HPDE6-E6E7 (cell line): ENCODE results near the gene NCAM1.
A peak's percentile ranks its signal among the peaks of the same experiment; 100 is the strongest.
"Not testable (repeated sequence)": the region's sequence is repeated elsewhere in the genome, so short reads cannot be mapped to it uniquely, and the experiment has no call there.

Experiments used
- DNase-seq: peaks from one replicate; pipeline ENCODE4 v3.0.0; 2011; ENCODE audit warnings: missing footprints; ENCODE audit errors: extremely low spot score

The NCAM1 gene

DNA sequence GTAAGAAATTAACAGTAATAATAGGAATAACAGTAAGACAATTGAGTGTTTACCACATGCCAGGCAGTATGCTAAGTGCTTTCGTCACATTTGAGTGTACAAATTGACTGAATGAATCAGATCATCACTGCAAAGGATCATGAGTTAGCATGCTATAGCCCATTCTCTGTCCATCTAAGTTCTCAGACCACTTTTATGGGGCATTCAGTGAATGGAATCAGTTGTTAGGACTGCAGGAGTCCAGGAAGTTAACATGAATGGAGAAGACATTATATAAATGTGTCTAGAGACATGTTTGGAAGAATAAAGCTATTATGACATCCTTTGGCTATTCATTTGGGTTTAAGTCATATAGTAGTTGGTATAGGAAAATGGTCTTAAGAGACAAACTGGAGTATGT is 59.9 kb downstream of the NCAM1 start:
- DNase-seq, result no peak

DNA sequence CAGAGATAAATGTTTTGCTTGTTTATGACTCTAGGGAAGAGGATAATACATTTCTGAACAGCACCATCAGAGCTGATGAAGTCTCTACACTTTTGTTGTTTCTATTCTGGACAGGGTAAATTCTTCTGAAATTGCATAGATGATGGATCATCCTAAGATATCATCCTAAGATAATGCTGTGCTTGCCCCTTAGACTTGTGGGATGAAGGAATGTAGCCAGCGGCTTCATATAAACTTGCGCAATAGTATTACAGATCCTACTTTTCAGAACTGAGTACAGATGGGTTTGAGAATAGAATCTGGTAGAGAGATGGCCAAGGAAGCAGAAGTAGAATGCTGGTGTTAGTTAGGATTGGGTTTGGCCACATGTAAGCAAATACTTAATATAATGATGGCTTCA is 61.0 kb downstream of the NCAM1 start:
- DNase-seq, result no peak

DNA sequence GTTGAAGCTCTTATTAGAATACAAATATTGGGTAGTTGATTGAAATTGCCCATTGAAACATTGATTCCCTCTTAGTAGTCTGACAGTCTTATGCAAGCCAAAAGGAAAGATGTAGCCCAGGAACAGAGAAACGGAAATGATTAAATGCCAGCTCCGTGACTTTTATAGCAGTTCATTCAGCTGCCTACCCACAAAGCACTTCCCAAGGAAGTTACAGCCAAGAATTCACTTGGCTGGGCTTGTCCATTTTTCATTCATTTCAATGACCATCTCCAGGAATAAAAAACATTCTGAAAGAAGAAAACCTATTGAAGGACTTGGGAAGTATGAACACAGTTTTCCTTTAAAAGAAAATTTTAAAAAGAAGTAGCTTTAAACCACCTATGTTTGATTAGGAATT is 62.0 kb downstream of the NCAM1 start:
- DNase-seq, result no peak

DNA sequence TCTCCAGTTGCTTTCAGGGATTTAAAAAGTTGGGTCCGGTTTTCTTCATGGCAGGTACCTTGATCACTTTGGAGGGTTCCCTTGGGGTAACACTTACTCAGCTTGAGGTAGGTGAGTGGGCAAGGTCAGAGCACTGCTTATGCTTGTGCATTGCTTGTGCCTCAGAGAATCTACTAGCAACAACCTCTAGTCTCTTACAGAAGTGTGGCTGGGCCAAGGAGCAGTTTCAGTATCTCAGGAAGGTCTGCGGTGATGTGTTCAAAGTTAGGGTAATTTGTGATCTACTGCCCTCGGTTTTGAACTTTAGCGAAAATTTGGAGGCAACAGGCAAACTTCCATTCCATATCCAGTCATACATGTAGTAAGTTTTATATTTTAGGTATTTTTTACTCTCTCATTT is 62.8 kb downstream of the NCAM1 start:
- DNase-seq, result no peak

DNA sequence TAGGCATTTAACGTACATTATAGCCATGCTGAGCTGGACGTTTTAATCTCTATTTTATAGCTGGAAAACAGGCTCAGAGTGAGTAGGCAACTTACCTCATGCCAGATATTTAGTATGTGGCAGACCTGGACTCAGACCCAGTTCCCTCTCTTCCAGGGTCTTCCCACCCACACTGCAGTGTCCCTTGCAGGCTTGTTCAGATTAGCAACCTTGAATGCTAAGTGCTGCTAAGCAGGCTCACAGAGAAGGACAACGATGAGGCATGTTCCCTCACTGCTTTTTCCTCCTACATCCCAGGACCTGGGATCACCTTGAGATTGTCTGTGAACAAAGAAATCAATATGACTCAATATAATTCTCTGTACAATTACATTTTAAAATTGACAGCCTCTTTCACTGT is 65.6 kb downstream of the NCAM1 start:
- no peak for DNase-seq

DNA sequence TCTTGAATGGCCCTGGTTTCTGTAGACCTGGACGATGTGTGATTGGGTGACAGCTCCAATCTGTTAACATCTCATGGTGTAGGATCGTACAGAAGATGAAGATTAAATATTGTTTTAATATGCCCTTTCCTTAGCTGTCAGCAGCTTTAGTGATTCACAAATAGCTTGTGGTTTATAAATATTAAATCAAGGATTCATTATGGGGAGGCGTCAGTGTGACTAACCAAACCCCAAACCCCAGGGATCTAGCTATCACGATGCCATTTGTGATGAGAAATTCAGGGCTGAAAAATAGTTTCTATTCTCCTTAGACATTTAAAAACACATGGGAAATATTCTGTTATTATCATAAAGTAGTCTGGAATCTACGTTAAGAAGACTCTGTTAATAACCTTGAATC is 73.4 kb downstream of the NCAM1 start:
- no peak for DNase-seq

DNA sequence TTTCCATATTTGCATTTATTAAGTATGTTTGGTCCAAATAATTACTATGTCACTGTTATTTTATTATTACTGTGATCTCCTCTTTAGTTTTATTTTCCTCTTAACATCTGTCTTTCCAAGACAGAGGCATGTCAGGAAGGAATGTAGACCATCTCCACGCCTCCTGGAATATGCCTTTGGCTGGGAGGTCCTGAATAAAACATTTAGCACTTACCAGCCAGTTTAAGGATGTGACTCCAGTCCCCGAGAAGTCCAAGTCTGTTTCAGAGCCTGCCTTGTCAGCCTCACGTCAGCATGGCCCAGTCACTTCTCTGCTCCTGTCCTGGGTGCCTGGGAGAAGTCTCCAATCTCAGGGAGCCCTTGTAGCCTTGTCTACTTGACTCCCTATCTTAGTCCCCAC is 74.5 kb downstream of the NCAM1 start:
- no peak for DNase-seq

DNA sequence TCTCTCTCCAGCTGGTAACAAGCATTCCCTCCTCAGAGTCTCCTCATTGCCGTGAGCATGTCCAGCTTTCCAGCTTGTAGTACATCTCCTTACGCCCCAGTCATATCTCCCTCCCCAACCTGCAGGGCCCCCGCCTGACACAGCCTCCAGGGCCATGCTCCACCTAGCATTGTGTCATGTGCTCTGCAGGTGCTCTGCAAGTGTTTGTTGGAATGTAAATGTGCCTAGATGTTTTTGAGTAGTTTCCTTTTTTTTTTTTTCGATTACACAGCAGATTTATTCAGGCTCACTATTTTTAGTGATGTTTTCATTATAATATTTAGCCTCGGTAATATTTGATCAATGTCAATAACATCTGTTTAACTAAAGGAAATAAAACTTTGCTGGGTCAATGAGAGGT is 82.5 kb downstream of the NCAM1 start:
- no peak for DNase-seq

DNA sequence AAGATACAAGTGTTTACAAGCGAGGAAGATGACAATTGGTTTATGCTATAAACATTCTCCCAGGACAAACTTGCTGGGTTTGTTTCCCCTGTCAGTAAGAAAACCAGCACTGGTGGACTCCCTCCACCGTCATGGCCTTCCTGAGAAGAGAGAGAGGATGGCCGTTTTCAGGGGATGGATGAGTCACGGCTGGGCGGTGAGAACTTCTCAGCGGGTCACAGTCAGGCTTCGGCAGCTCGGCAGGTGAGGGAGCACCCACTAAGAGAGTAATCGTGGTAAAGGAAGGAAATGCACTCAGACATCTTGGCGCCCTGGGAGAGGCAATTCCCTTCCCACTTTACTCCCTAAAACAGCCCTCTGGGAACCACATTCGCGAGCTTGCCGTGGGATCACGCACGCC is 83.9 kb downstream of the NCAM1 start:
- DNase-seq, result no peak

DNA sequence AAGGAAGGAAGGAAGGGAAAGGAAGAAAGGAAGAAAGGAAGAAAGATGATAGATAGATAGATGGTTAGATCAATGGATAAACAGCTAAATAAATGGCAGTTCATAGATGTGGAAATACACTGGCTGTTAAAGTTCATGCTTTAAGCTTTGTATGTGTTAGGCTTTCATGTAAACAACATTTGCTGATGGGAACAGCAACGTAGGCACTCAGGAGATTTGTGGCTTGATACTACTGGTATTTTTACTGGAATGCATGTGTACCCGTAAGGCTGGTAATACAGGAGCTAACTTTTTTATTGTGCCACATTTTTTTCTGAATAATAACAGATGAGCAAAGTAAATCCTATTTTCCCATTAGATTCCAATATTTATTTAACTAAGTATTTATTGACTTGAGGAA is 85.6 kb downstream of the NCAM1 start:
- no peak for DNase-seq

DNA sequence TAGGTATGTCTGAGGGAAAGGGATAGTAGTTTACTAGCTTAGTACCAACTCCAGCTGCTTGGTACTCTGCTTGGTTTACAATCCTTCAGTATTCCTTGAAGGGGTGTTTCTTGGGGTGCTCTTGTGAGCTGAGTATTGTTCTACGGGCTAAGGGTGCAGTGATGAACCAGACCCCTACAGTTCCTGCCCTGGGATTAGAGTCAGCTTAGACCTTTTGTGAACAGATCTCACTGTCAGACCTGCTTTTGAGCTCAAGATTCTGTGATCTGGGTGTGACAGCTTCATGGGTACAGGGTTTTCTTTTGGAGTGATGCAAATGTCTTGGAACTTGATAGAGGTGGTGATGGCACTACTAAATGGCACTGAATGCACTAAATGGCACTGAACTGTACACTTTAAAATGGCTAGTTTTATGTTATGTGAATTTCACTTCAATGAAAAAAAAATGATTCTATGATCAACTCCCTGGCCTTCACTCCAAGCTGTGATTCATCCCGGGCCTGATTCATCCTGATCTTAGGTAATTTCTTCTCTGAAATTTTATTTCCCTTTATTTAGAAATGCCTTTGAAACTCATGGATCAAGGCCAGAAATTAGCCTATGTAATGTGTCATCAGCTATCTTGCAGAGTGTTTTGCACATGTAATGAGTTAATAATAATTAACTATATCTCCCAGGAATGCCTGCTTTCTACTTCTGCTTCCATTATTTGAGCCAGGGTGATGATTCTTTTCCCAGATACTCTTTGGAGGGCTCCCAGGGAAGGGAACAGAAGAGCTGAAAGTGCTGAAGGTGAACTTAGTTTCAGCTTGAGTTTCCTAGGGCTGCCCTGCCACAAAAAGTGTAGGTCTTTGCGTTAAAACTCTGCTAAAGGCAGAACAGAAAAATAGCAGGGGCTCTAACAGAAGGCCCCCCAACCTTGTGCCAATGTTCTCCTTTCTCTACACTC is 87.9 kb downstream of the NCAM1 start:
- DNase-seq, result peak; percentile 11

DNA sequence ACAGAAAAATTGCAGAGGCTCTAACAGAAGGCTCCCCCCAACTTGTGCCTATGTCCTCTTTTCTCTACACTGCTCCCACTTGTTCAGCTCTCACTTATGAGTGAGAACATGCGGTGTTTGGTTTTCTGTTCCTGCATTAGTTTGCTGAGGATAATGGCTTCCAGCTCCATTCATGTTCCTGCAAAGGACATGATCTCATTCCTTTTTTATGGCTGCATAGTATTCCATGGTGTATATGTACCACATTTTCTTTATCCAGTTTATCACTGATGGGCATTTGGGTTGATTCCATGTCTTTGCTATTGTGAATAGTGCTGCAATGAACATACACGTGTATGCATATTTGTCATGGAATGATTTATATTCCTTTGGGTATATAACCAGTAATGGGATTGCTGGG is 91.8 kb downstream of the NCAM1 start:
- not testable (repeated sequence) for DNase-seq

DNA sequence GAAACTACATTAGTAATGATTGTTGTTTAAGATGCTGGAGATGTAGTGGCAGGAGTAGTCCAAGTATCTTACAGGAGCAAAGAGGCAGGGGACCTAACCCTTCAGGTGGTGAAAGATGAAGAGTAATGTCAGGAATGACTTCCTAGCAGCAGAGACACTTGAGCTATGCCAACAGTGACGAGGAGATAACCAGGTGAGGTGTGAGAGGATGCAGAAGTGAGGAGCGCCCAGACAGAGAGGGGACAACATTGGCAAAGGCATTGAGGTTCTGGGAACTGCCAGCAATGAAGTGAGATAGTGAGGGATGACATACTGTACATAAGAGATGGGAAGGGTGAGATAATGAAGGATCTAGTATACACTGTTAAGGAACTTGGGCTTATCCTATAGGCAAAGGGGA is 95.8 kb downstream of the NCAM1 start:
- DNase-seq, result no peak

DNA sequence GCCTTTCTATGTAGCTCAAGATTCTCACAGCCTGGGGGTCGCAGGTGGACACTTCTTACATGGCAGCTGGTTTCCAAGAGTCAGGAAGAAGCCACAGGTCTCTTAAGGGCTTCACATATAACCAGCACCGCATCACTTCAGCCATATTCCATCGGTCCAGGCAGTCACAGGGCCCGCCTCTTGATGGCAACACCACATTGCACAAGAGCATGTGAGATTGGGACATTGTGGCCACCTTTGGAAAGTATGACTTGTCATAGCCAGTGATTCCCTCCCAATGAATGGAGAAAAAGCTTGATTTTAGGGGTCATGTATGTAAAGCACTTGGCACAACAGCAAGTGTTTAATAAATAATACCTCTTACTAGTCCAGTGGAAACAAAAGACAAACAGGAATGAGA is 98.3 kb downstream of the NCAM1 start:
- no peak for DNase-seq

DNA sequence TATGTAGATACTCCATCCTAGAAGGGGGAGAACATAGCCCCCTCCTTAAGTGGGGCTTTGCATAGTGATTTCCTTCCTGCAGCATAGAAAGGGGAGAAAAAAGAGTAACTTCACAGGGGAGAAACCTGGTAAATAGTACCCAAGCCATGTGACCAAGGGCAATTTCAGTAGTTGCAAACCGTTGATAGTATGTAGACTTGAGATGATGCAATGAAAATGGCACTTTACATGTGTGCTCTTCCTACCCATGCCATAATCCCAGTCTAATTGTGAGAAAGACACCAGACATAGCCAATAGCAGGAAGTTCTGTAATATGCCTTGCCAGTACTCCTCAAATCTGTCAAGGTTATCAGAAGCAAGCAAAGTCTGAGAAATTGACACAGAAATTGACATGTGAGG is 104.1 kb downstream of the NCAM1 start:
- DNase-seq, result no peak

DNA sequence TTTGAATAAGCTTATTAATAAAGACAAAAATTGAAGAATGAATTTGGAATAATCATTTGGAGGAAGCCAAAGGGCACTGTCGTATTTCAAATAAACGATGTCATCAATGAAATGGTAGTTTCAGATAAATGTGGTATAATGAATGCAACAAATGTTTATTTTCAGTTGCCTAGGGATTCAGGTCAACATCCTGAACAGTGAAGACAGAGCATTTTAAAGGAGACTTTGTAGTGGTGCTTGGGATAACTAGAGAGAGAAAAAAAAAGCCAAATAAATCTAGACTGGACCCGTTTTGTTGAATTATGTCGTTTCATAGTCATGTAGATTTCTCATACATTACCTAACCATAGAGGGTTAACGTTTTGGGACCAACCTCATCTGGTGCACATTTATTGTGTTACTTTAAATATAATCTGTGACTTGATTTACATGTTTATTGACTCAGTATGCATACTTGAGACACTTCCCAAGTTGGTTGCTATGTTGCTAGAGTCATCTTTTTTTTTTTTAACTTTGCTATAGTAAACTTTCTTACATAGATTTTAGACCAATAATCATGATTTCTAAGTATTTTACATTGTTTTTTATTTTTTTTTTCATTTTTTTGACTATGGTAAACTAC is 111.1 kb downstream of the NCAM1 start:
- DNase-seq, result no peak

DNA sequence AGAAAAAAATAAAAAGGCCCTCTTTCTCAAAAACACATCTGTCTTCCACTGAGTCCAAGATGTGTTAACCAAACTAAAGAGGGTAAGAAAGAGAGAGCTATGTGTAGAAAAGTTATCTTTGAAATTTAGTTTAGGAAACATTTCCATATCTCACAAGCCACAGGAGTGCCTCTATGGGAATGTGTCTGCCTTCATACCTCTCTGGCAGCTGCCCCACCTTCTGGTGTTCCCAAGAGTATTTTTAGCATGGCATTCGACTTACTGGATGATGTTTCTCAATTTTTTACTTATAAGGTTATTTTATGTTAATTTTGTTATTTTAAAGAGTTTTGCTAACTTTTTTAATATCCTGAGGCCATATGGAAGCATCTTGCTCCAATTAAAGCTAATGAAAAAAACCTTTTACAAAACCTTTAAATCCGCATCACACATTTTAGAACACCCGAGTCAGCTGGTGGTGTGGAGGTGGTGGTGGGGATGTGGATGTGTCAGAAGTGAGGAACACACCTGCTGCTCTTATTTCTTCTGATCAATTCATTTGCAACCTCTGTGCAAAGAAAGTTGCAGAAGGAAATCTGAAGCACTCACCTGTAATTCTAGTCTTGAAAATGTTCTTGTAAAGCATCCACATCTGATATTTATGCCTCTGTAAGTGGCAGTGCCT is 112.2 kb downstream of the NCAM1 start:
- no peak for DNase-seq

DNA sequence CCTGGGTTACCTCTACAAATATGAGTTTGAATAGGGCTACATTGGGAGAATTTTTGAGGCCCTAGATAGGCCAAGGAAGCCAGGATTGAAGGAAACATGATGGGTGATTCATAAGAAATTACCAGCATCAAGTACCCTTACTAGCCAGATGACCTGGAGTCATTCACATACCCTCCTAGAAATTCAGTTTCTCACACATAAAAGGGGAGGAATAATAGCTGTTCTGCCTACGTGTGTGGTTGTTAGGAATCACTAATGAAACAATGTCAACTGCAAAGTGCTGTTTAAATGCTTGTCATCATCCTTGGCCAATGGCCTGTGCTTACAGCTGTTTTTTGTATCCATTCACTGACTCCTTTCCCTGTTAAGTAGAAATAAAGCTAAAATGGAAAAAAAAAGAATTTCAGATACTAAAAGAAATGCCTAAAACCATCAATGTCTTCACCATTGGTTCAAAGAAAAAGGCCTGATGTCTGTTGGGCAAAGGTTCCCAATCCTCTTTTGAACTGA is 114.4 kb downstream of the NCAM1 start:
- DNase-seq, result no peak

DNA sequence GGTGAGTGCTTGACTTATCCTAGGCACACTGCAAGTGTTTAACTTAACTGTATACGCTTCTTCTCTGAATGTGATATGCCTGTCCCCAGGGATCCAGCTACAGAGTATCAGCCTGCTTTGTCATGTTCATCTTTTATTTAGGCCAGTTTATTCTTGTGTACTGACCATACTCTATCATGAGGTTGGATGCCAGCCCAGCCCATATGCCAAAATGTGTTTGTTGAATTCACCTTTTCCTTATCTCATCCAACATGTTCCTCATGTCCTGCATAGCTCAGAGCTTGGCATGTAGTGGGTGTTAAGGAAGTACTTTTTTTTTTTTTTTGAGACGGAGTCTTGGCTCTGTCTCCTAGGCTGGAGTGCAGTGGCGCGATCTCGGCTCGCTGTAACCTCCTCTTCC is 116.2 kb downstream of the NCAM1 start:
- DNase-seq, result no peak

DNA sequence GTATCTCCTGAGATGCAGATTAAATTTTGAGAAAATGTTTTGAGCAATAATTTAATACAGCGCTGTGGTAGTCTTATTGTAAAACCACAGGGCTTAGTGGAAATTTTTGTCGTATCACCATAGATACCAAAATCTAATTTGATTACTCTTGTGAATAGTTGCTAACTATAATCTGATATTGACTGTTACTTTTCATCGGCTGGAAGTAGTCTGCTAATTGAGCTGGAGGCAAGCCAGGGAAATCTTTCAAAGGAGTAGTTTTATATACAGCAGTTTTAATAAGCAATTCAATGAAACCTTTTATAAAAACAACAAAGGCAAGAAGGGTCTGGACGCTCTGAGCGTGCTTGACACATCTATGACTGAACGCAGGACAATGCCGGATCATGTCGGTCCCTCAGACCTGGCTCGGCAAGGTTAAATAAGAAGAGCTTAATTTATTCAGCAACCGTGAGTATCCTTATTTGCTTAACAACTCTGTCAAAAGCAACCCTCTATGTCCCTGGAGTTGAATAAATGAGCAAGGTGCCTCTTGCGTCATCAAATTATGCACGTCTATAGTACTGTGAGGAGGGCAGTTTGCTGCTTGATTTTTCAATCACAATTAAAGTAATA is 121.2 kb downstream of the NCAM1 start:
- no peak for DNase-seq

DNA sequence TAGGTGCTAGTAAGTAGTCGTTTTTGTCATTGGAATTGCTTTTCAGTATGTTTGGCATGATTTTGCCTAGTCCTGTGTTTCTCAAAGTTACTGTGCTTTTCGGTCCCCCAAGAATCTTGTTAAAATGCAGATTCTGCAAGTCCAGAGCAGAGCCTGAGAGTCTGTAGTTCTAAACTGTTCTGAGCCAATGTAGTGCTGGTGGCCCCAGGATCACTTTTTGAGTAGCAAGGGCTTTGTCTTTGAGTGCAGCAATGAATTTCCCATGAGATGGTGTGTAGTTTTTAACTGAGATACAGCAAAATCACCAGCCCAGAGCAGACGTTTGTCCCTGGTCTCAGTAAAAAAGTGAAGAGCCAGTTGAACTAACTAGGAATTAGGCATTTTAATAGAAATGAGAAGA is 122.4 kb downstream of the NCAM1 start:
- no peak for DNase-seq

DNA sequence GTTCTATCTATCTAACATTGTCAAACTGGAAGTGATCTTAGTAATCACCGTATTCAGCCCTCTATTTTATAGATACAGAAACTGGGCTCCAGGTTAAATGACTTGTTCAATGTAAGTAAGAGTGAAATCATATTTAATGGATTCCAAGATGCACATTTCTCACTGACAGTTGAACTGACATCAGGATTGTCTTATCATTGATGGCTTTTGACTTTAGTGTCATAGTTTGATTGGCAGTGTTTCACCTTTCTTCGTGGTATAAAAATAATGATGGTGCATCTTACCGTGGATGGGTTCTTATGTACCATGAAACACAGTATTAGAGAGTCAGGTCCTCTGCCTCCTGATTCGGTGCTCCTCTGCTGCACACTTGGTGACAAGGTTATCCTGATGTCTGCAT is 123.1 kb downstream of the NCAM1 start:
- no peak for DNase-seq
